Right atrium auricular region (tissue), 2 donors: ENCODE measurements around the gene TMEM108. TPM values are rescaled to one million over a fixed set of nuclear protein-coding genes. Genes with fewer than 3 reads are reported as not detected.

Experiments
- DNase-seq: peaks from one replicate; pipeline ENCODE4 v3.0.0-alpha.2; 2019; ENCODE audit warnings: low spot score
- H3K27ac ChIP-seq, 2 donors: fragments of 200-600 bp; sonication (generic); 1 replicate in 1 of 2; 2 replicates in 1 of 2; pipeline ENCODE4 v1.5.1; 2016 to 2019
- H3K27me3 ChIP-seq, 2 donors: fragments of 200-600 bp; sonication (generic); one replicate each; pipeline versions ENCODE4 v1.5.1 to v1.6.0; 2017 to 2019
- H3K36me3 ChIP-seq: fragments of 200-600 bp; sonication (generic); one replicate; pipeline ENCODE4 v1.5.1; 2016
- H3K4me1 ChIP-seq, 2 donors: fragments of 200-600 bp; sonication (generic); one replicate each; pipeline versions ENCODE4 v1.5.1 to v1.6.0; 2017 to 2019
- H3K4me3 ChIP-seq, 2 donors: fragments of 200-600 bp; sonication (generic); 1 replicate in 1 of 2; 2 replicates in 1 of 2; pipeline ENCODE4 v1.5.1; 2017 to 2019; ENCODE audit warnings: mild to moderate bottlenecking in 1 of 2, moderate library complexity in 1 of 2
- H3K9me3 ChIP-seq, 2 donors: fragments of 200-600 bp; sonication (generic); one replicate each; pipeline ENCODE4 v1.5.1; 2019
- CTCF ChIP-seq, 2 donors: fragments of 200-600 bp; sonication (generic); IDR thresholded peaks; one replicate each; pipeline ENCODE4 v1.5.1; 2019; ENCODE audit warnings: antibody characterized with exemption in 2 of 2
- total RNA-seq, 2 donors: library from RNA; depleted of rRNA; stranded (reverse); fragments of >200 nt; gene quantifications; one replicate each; pipeline ENCODE4 v1.1.0, GENCODE V29; 2016

TMEM108 gene
- total RNA-seq, 2 donors from 2014 or later = 5.1 to 5.3 TPM

GRCh38 chr3:133189893-133190292 is 151.7 kb downstream of the TMEM108 start:
- no peak for DNase-seq
- Histone ChIP-seq H3K4me1 (peaks cover 0 to 20% of the 10 kb centered on the region in 2 donors), H3K9me3 (no peaks in the 10 kb centered on the region), H3K36me3 (no peaks in the 10 kb centered on the region), H3K27ac (no peak overlapping the region), H3K4me3 (no peak overlapping the region), H3K27me3 (no peaks in the 10 kb centered on the region)
- no peak for TF ChIP-seq CTCF (IDR thresholded peaks at IDR 0.05)

DNA sequence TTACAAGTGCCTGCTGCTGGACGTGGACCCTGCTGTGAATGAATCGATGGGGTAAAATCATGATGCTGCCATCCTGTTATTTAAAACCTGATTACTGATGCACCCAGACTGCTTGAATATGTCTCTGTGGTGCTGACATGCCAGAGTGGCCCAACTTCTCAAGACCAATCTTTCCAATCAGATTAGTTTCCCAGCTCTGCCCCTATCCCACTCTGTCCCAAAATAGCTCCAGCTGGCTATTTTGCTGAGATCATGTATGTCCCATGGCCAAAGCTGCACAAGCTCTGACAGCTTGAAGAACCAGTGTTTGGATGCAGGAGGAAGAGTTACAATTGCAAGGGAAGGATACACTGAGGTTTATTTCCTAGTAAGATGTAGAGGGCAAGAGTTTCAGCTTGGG is 153.6 kb downstream of the TMEM108 start:
- no peaks in the 10 kb centered on the region for H3K9me3 ChIP-seq
- peaks cover 0 to 20% of the 10 kb centered on the region in 2 donors for H3K4me1 ChIP-seq
- H3K36me3 ChIP-seq = no peaks in the 10 kb centered on the region
- no peak overlapping the region for H3K4me3 ChIP-seq
- no peak for DNase-seq
- H3K27me3 ChIP-seq = no peaks in the 10 kb centered on the region
- TF ChIP-seq CTCF (IDR thresholded peaks at IDR 0.05) = no peak
- no peak overlapping the region for H3K27ac ChIP-seq

DNA sequence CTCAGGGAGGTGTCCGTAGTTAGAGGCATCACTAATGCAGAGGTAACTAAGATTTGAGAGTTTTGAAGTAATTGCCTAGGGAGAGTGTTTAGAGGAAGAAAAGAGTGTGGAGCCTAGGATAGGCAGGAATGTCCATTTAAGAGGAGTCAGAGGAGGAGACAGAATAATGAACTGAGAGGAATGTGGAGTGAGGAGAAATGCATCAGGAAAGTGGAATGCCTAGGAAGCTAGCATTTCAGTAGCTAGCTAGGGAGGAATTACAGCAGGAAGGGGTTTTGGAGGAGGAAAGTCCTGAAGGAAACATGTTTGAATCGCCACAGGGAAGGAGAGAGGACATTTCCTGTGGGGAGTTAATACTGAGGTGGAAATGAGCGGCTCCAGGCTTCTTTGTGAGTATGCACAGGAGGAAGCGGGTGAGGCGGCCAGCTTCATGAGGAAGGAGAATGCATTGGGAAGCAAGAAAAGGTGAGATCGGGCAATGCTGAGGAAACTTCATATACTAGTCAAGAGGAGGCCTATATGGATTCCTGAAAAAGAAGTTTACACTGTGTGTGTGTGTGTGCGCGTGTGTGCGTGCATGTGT is 154.3 kb downstream of the TMEM108 start:
- TF ChIP-seq CTCF (IDR thresholded peaks at IDR 0.05) = no peak
- H3K27me3 ChIP-seq = no peaks in the 10 kb centered on the region
- H3K4me3 ChIP-seq = no peak overlapping the region
- H3K36me3 ChIP-seq = no peaks in the 10 kb centered on the region
- H3K9me3 ChIP-seq = no peaks in the 10 kb centered on the region
- peaks cover 0 to 20% of the 10 kb centered on the region in 2 donors for H3K4me1 ChIP-seq
- no peak overlapping the region for H3K27ac ChIP-seq
- DNase-seq = no peak

DNA sequence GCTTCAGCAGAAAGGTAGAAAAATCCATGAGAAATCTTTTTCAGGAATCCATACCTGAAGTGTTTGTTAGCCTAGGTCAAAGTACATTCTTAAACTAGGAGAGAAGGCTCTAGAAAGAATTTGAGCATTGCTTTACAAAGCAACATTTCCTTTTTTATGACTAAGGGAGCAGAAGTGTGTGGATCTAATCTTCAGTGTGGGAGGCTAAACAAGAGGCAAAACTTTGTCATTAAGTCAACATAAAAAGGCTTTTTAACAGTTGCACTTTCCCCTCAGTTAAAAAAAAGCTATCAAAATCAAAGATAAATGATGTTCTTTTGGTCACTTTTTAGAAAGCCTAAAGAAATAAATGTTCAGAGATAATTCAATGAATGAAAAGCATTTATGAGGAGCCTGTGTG is 154.8 kb downstream of the TMEM108 start:
- Histone ChIP-seq H3K27me3 (no peaks in the 10 kb centered on the region), H3K4me1 (peaks cover 0 to 20% of the 10 kb centered on the region in 2 donors), H3K9me3 (no peaks in the 10 kb centered on the region), H3K27ac (no peak overlapping the region), H3K36me3 (no peaks in the 10 kb centered on the region), H3K4me3 (no peak overlapping the region)
- TF ChIP-seq CTCF (IDR thresholded peaks at IDR 0.05) = no peak
- no peak for DNase-seq

GRCh38 chr3:133196527-133196926 is 158.3 kb downstream of the TMEM108 start:
- no peaks in the 10 kb centered on the region for H3K27me3 ChIP-seq
- H3K36me3 ChIP-seq = no peaks in the 10 kb centered on the region
- H3K4me3 ChIP-seq = no peak overlapping the region
- peaks cover 0 to 10% of the 10 kb centered on the region in 2 donors for H3K9me3 ChIP-seq
- DNase-seq = no peak
- peaks cover 0 to 14% of the 10 kb centered on the region in 2 donors for H3K4me1 ChIP-seq
- no peak overlapping the region for H3K27ac ChIP-seq
- no peak for TF ChIP-seq CTCF (IDR thresholded peaks at IDR 0.05)

GRCh38 chr3:133197619-133198018 is 159.4 kb downstream of the TMEM108 start:
- no peaks in the 10 kb centered on the region for H3K36me3 ChIP-seq
- H3K27me3 ChIP-seq = no peaks in the 10 kb centered on the region
- H3K27ac ChIP-seq = no peak overlapping the region
- no peak overlapping the region for H3K4me3 ChIP-seq
- no peak for TF ChIP-seq CTCF (IDR thresholded peaks at IDR 0.05)
- peaks cover 0 to 3% of the 10 kb centered on the region in 2 donors for H3K4me1 ChIP-seq
- H3K9me3 ChIP-seq = peaks cover 0 to 10% of the 10 kb centered on the region in 2 donors
- DNase-seq = no peak
